ENCODE data around the gene QSOX2.

The QSOX2 gene

DNA sequence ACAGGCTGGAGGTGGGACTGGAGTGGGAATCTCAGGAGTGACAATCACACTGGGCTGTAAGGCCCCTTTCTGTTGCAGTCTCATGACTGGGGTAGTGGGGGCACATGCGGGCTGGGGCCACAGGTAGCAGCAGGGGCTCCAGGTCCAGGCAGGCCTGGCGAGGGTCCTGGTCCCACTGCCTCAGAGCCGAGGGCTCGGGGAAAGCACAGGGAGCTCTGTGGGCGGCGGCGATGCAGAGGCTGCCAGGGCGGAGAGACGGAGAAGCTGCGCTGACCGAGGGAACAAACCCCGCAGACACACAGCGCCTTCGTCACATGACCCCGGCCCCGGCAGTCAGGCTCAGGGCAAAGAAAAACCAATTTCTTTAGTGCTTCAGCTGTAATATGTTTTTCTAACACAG is 35.3 kb downstream of the QSOX2 start:
- CTCF ChIA-PET, result no interaction called here
- peaks cover 27% of the 10 kb centered on the region for H3K36me3 Mint-ChIP-seq
- no peaks in the 10 kb centered on the region for H3K9me3 Mint-ChIP-seq
- DNase-seq, result no peak
- no peak overlapping the region for H3K27ac Mint-ChIP-seq
- no peaks in the 10 kb centered on the region for H3K4me1 Mint-ChIP-seq
- no peak overlapping the region for H3K4me3 Mint-ChIP-seq
- peaks cover 14% of the 10 kb centered on the region for H3K27me3 Mint-ChIP-seq

GRCh38 chr9:136209786-136210185 is 35.8 kb downstream of the QSOX2 start:
- H3K27me3 Mint-ChIP-seq, result peaks cover 18% of the 10 kb centered on the region
- CTCF ChIA-PET, result interaction anchor here (0.6 kb wide), 1 partner anchor 367 kb away, joined by 3 read pairs; no protein-coding TSS in a partner anchor
- no peak overlapping the region for H3K27ac Mint-ChIP-seq
- no peak for DNase-seq
- no peaks in the 10 kb centered on the region for H3K4me1 Mint-ChIP-seq
- H3K36me3 Mint-ChIP-seq, result peaks cover 23% of the 10 kb centered on the region
- H3K9me3 Mint-ChIP-seq, result no peaks in the 10 kb centered on the region
- no peak overlapping the region for H3K4me3 Mint-ChIP-seq

DNA sequence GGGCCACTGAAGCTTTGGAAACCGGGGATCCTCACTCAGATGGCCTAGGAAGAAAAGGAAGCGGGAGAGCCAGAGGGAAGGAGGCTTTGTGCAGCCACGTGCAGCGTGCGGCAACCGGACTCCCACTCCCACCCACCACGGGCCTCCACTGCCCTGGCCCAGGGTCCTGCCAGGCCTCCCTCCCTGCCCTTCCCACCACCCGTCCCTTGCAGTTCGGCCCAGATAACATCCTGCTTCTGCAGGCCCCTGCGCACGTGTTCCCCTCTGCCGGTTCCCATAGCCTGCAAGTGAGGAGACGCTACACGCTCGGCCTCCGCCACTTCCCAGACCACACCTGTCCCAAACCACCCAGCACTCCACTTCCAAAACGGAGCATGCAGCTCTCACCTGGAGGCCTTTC is 36.4 kb downstream of the QSOX2 start:
- CTCF ChIA-PET, result interaction anchor here (0.6 kb wide), 1 partner anchor 368 kb away, joined by 3 read pairs; no protein-coding TSS in a partner anchor
- H3K36me3 Mint-ChIP-seq, result peaks cover 19% of the 10 kb centered on the region
- H3K9me3 Mint-ChIP-seq, result no peaks in the 10 kb centered on the region
- H3K4me3 Mint-ChIP-seq, result no peak overlapping the region
- H3K4me1 Mint-ChIP-seq, result no peaks in the 10 kb centered on the region
- DNase-seq, result no peak
- no peak overlapping the region for H3K27ac Mint-ChIP-seq
- H3K27me3 Mint-ChIP-seq, result peaks cover 24% of the 10 kb centered on the region

GRCh38 chr9:136208675-136209074 is 36.9 kb downstream of the QSOX2 start:
- Mint-ChIP-seq H3K4me3 (no peak overlapping the region), H3K27ac (no peak overlapping the region), H3K9me3 (no peaks in the 10 kb centered on the region), H3K4me1 (no peaks in the 10 kb centered on the region), H3K36me3 (peaks cover 14% of the 10 kb centered on the region), H3K27me3 (peaks cover 30% of the 10 kb centered on the region)
- CTCF ChIA-PET, result no interaction called here
- DNase-seq, result no peak

DNA sequence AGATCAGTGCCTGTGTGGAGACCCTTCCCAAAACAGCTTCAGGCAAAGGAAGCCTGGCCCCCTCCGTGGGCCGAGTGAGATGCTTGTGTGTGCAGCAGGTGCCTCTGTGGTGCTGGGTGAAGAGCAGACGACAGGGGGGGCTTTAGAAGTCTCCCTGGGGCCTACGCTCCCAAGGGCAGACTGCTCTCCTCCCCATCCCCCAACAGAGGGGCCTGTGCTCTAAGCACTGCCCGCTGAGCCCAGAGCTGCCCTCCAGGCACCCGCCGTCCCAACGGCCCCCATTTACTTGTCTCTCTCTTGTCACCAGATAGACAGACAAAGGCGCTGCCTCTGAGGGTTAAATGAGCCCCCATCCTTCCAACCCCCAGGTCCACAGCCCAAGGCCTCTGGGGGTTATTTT is 38.0 kb downstream of the QSOX2 start:
- no peak overlapping the region for H3K4me3 Mint-ChIP-seq
- H3K27ac Mint-ChIP-seq, result no peak overlapping the region
- H3K9me3 Mint-ChIP-seq, result no peaks in the 10 kb centered on the region
- H3K27me3 Mint-ChIP-seq, result peaks cover 40% of the 10 kb centered on the region
- no peak for DNase-seq
- CTCF ChIA-PET, result no interaction called here
- peaks cover 6% of the 10 kb centered on the region for H3K36me3 Mint-ChIP-seq
- no peaks in the 10 kb centered on the region for H3K4me1 Mint-ChIP-seq

- H3K27me3 Mint-ChIP-seq, result peaks cover 48% of the 10 kb centered on the region
- peaks cover 2% of the 10 kb centered on the region for H3K36me3 Mint-ChIP-seq
- no peak overlapping the region for H3K4me3 Mint-ChIP-seq
- H3K27ac Mint-ChIP-seq, result no peak overlapping the region
- no peaks in the 10 kb centered on the region for H3K9me3 Mint-ChIP-seq
- CTCF ChIA-PET, result interaction anchor here (0.9 to 1.3 kb wide), 3 partner anchors 9 to 76 kb away, joined by 3 read pairs; no protein-coding TSS in a partner anchor
- no peaks in the 10 kb centered on the region for H3K4me1 Mint-ChIP-seq
- no peak for DNase-seq
Observed at GRCh38 chr9:136206602-136207275, 38.9 kb downstream of the QSOX2 start.

GRCh38 chr9:136205707-136205992 is 40.0 kb downstream of the QSOX2 start:
- DNase-seq, result no peak
- Mint-ChIP-seq H3K4me3 (no peak overlapping the region), H3K9me3 (no peaks in the 10 kb centered on the region), H3K27ac (no peak overlapping the region), H3K4me1 (no peaks in the 10 kb centered on the region), H3K27me3 (peaks cover 59% of the 10 kb centered on the region), H3K36me3 (peaks cover 2% of the 10 kb centered on the region)
- CTCF ChIA-PET, result interaction anchor here (0.9 to 1.3 kb wide), 3 partner anchors 10 to 77 kb away, joined by 3 read pairs; no protein-coding TSS in a partner anchor

- peaks cover 2% of the 10 kb centered on the region for H3K36me3 Mint-ChIP-seq
- CTCF ChIA-PET, result interaction anchor here (1.2 to 1.3 kb wide), 2 partner anchors 11 to 78 kb away, joined by 3 read pairs; no protein-coding TSS in a partner anchor
- no peak within 1 kb of the TSS for H3K4me3 Mint-ChIP-seq
- H3K27ac Mint-ChIP-seq, result no peak within 1 kb of the TSS
- peak; percentile 57 for DNase-seq
- H3K4me1 Mint-ChIP-seq, result no peaks in the 10 kb centered on the region
- no peaks in the 10 kb centered on the region for H3K9me3 Mint-ChIP-seq
- H3K27me3 Mint-ChIP-seq, result peaks cover 65% of the 10 kb centered on the region
Observed at GRCh38 chr9:136204838-136205706, 40.5 kb downstream of the QSOX2 start, which contains the start of gene LHX3. TSS of gene LHX3 (minus strand) at chr9:136205128. CDS start at chr9:136205012, 116 bp downstream.

- no peak overlapping the region for H3K27ac Mint-ChIP-seq
- H3K4me3 Mint-ChIP-seq, result no peak overlapping the region
- H3K4me1 Mint-ChIP-seq, result no peaks in the 10 kb centered on the region
- peaks cover 2% of the 10 kb centered on the region for H3K36me3 Mint-ChIP-seq
- H3K9me3 Mint-ChIP-seq, result no peaks in the 10 kb centered on the region
- CTCF ChIA-PET, result no interaction called here
- no peak for DNase-seq
- H3K27me3 Mint-ChIP-seq, result peaks cover 73% of the 10 kb centered on the region
Observed at GRCh38 chr9:136204145-136204805, 41.3 kb downstream of the QSOX2 start.

DNA sequence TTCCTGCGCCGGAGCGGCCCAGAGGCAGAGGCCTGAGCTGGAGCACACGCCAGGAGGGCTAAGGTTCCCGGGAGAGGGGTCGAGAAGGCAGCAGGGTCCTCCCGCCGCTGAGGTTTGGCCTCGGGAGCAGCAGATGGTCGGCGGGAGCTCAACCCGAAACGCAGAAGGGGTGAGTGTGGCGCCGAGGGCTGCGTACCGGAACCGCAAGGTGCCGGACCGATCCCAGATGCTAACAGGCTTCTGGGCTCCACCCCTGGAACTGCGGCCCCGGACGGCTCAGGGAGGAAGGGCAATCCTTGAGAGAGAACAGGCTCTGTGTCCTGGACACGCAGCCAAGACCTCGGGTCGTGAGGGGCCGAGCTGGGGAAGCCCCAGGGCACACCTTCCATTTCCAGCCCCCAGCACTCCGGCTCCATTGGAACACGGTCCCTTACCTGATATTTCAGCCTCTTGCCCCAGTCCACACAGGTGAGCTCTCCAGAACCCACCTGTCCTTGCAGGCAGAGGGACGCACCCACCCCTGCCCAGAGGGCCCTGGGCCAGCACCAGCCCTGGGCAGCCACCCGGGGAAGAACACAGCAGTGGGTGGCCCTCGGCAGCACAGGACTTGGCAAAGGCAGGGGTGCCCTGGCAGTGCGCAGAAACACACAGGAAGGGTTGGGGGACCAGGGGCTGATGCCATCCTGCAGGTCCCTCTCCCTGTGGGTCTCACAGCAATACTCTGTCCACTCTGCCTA is 42.0 kb downstream of the QSOX2 start:
- no peak overlapping the region for H3K4me3 Mint-ChIP-seq
- CTCF ChIA-PET, result no interaction called here
- H3K4me1 Mint-ChIP-seq, result no peaks in the 10 kb centered on the region
- H3K36me3 Mint-ChIP-seq, result peaks cover 2% of the 10 kb centered on the region
- H3K9me3 Mint-ChIP-seq, result no peaks in the 10 kb centered on the region
- peaks cover 80% of the 10 kb centered on the region for H3K27me3 Mint-ChIP-seq
- H3K27ac Mint-ChIP-seq, result no peak overlapping the region
- DNase-seq, result no peak

DNA sequence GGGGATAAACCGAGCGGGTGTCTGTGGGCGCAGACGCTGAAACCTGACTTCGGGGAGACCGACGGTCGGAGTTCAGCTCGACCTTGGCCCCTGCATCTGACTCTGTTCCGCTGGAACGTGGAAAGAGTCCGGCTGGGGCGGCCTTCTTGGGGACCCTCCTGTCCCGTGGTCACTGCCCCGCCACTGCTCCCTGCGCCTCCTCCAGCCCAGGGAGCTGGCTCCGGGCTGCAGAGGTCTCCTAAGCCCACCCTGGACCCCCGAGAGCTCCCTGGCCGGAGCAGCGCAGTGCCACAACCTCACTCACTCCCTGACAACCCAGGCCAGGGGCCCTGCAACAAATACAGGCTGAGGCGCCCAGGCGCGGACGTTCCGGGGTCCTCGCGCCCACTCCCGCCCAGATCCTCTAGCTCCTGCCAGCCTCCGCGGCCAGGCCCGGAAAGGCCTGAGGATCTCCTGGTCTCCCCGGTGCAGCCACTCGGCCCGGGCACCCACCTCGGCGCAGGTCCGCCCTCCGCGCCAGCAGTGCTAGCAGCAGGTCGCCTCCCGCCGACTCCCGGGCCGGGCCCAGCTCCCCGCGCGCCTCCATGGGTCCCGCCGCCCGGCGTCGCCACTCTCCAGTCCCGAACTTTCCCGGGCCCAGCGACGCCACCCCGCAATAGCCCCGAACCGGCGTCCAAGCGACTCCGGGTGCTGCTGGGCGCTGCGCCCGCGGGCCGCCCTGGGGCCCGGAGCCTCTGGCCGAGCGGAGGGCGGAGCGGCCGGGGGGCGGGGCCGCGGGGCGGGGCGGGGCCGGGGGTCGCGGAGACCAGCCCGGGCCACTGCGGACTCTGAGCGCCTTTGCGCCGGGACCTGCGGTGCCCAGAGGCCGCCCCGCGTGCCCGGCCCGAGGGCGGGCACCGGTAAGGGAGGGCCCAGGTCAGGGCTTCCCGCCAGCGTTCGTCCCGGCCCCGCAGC is 42.9 kb downstream of the QSOX2 start:
- Mint-ChIP-seq H3K27me3 (peaks cover 88% of the 10 kb centered on the region), H3K27ac (no peak overlapping the region), H3K36me3 (no peaks in the 10 kb centered on the region), H3K4me1 (no peaks in the 10 kb centered on the region), H3K4me3 (no peak overlapping the region), H3K9me3 (no peaks in the 10 kb centered on the region)
- CTCF ChIA-PET, result no interaction called here
- DNase-seq, result no peak

- Mint-ChIP-seq H3K9me3 (no peaks in the 10 kb centered on the region), H3K4me1 (no peaks in the 10 kb centered on the region), H3K4me3 (no peak overlapping the region), H3K27ac (no peak overlapping the region), H3K27me3 (peaks cover 94% of the 10 kb centered on the region), H3K36me3 (no peaks in the 10 kb centered on the region)
- CTCF ChIA-PET, result no interaction called here
- peak; percentile 37 for DNase-seq
Observed at GRCh38 chr9:136201609-136202453, 43.8 kb downstream of the QSOX2 start.
